Ascending aorta (tissue), 2 donors: Measurements from ENCODE around the gene CD68. TPM values are rescaled to one million over a fixed set of nuclear protein-coding genes. Genes with fewer than 3 reads are reported as not detected.

Source experiments
- DNase-seq, 2 donors: peaks; one replicate each; pipeline ENCODE4 v3.0.0-alpha.2; 2019; ENCODE audit warnings: low spot score in 2 of 2
- H3K27ac ChIP-seq, 2 donors: fragments of 200-600 bp; sonication (generic); one replicate each; pipeline ENCODE4 v1.5.1; 2016 to 2017; ENCODE audit warnings: mild to moderate bottlenecking in 1 of 2
- H3K27me3 ChIP-seq: fragments of 200-600 bp; sonication (generic); one replicate; pipeline ENCODE4 v1.5.1; 2017
- H3K36me3 ChIP-seq, 2 donors: fragments of 200-600 bp; sonication (generic); one replicate each; pipeline ENCODE4 v1.5.1; 2016
- H3K4me1 ChIP-seq, 2 donors: fragments of 200-600 bp; sonication (generic); one replicate each; pipeline ENCODE4 v1.5.1; 2016 to 2017; ENCODE audit warnings: mild to moderate bottlenecking in 1 of 2
- H3K4me3 ChIP-seq, 2 donors: fragments of 200-600 bp; sonication (generic); one replicate each; pipeline ENCODE4 v1.5.1; 2016 to 2017; ENCODE audit warnings: mild to moderate bottlenecking in 1 of 2
- H3K9me3 ChIP-seq, 2 donors: fragments of 200-600 bp; sonication (generic); one replicate each; pipeline ENCODE4 v1.5.1; 2016
- CTCF ChIP-seq, 3 experiments: fragments of 200-600 bp in 2 of 3; fragments of 450-650 bp in 1 of 3; sonication (generic) in 2 of 3; IDR thresholded peaks; one replicate each; pipeline ENCODE4 v1.5.1; 2016 to 2019; ENCODE audit warnings: antibody characterized with exemption in 3 of 3, mild to moderate bottlenecking in 1 of 3, moderate library complexity in 1 of 3
- intact Hi-C: fragments of 100-400 bp; cut with DNase I; formaldehyde crosslinking; loops from one replicate; pipeline ENCODE4 v1.15.1; 2023
- total RNA-seq: library from RNA; depleted of rRNA; stranded (reverse); fragments of >200 nt; gene quantifications from one replicate; pipeline ENCODE4 v1.1.0, GENCODE V29; 2016

CD68 gene
- total RNA-seq, 1 donor from 2014 or later: 151 TPM

GRCh38 chr17:7587420-7588151 lies 8.1 kb downstream of the CD68 start:
- Histone ChIP-seq H3K27ac (peak overlapping the region; percentile 23 to 36), H3K4me1 (peaks cover 17 to 29% of the 10 kb centered on the region in 2 donors), H3K27me3 (no peaks in the 10 kb centered on the region), H3K4me3 (peak overlapping the region in 1 of 2 donors; percentile 23), H3K9me3 (no peaks in the 10 kb centered on the region), H3K36me3 (peaks cover 14 to 16% of the 10 kb centered on the region in 2 donors)
- intact Hi-C loops: loop anchor here (2.0 to 10.0 kb wide), 3 partner anchors 27 to 587 kb away; partner anchors contain the start of genes FXR2 and TMEM107
- DNase-seq: no peak
- no peak for TF ChIP-seq CTCF (IDR thresholded peaks at IDR 0.05)

DNA sequence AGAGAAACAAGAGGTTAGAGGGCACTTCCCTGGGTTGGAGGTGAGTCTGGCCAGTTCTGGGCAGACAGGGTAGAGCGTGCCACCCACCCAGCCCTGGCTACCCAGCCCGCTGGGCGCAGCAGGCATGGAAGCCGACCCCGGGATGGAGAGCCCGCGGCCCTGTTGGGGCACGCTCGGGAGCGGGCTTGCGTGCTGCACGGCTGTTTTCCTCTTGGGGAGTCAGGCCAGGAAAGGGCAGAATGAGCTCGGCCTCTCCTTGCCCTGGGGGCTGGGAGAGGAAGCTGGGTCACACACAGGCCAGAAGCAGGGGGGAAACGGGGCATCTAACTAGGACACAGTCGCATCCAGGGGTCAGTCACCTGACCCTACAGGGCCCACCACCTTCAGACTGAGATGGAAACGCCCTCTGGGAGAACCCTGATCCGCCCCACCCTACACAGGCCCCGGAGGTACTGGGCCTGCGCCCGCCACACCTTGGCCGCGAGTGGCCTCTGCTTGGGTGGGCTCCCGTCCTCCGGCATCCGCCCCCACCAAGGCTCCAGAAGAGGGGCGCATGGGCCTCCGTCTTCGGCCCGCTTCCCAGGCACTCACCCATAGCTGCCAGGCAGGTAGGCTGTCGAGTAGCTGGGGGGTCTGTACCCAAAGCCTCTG lies 9.2 kb downstream of the CD68 start:
- no peak for DNase-seq
- Histone ChIP-seq H3K4me1 (peaks cover 10 to 22% of the 10 kb centered on the region in 2 donors), H3K27ac (peak overlapping the region; percentile 23 to 60), H3K4me3 (peak overlapping the region; percentile 54 to 67), H3K9me3 (no peaks in the 10 kb centered on the region), H3K36me3 (peaks cover 25 to 27% of the 10 kb centered on the region in 2 donors), H3K27me3 (no peaks in the 10 kb centered on the region)
- intact Hi-C loops: loop anchor here (2.0 to 10.0 kb wide), 3 partner anchors 26 to 586 kb away; partner anchors contain the start of genes FXR2 and TMEM107
- no peak for TF ChIP-seq CTCF (IDR thresholded peaks at IDR 0.05)

DNA sequence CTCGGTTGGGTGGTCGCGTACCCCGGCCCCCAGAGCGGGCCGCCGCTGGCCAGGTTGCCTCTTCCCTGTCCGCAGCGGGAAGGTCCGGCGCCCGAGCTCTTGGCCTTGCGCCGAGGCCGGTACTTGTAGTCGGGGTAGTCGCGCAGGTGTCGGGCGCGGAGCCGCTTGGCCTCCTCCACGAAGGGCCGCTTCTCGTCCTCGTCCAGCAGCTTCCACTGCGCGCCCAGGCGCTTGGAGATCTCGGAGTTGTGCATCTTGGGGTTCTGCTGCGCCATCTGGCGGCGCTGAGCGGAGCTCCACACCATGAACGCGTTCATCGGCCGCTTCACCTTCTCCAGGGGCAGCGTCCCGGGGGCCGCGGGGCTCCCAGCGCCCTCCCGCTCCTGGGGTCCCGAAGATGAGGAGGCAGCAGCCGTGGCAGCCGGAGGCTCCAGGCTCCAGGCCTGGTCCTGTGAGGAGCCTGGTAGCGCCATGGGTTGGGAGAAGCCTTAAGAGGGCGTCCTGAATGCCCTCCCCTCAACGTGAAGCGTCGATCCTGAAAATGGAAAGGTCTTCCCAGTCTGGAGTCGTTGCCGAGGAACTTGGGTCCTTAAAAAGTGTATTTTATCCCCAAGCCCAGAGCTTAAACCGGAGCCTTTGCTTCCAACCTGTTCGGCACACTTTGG lies 9.9 kb downstream of the CD68 start:
- Histone ChIP-seq H3K4me3 (peak overlapping the region; percentile 54 to 67), H3K36me3 (peaks cover 32 to 34% of the 10 kb centered on the region in 2 donors), H3K27me3 (no peaks in the 10 kb centered on the region), H3K27ac (peak overlapping the region; percentile 23 to 60), H3K9me3 (no peaks in the 10 kb centered on the region), H3K4me1 (peaks cover 8 to 18% of the 10 kb centered on the region in 2 donors)
- DNase-seq: peak; percentile 45 to 92
- peak; percentile 89 to 95 (median 93) for TF ChIP-seq CTCF (IDR thresholded peaks at IDR 0.05)
- intact Hi-C loops: loop anchor here (2.0 to 10.0 kb wide), 3 partner anchors 25 to 585 kb away; partner anchors contain the start of genes FXR2 and TMEM107

DNA sequence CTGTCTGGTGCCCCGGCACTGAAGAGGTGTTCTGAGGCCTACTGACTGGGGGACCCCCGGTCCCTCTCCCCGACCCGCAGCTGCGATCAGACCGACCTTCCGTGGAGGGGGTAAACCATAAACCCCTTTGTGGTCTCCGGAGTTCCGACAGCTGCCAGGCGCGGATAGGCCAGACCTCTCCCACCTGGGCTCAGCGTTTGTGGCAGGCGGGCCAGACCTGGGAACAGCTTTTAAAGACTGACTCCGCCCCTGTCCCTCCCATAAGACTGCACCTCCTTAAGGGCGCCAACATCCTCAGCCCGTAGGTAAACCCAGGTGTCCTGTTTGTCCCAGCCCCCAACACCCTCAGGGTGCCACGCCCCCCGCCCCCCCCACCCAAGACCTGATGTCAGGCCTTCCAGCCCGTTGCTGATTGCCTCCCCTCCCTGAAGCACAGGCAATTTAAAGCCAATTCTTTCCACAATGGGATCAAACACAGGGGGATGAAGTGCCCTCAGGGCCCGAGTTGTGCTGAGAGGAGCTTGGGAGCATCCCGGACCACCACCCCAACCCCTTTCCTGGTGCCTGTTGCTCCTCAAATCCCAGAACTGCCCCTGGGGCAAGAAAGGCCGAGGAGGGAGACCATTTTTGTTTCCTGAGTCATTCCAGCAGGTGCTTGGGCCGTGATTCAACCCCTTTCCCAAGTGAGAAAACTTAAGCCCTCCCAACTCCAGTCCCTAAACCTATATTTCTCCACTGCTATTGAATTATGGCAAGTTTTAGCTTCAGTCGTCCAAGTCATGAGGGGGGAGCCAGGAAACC lies 10.7 kb downstream of the CD68 start, which contains the start of gene SOX15:
Gene SOX15, minus strand, starts transcription at position 204 of the 801 bp plus-strand sequence. CDS start 418 bp downstream, outside the sequence.
- Histone ChIP-seq H3K27me3 (no peaks in the 10 kb centered on the region), H3K4me3 (peak within 1 kb of the TSS; percentile 54 to 67), H3K36me3 (peaks cover 40 to 41% of the 10 kb centered on the region in 2 donors), H3K4me1 (peaks cover 5 to 15% of the 10 kb centered on the region in 2 donors), H3K27ac (peak within 1 kb of the TSS; percentile 23 to 60), H3K9me3 (no peaks in the 10 kb centered on the region)
- no peak for TF ChIP-seq CTCF (IDR thresholded peaks at IDR 0.05)
- no peak for DNase-seq
- intact Hi-C loops: loop anchor here (2.0 to 10.0 kb wide), 3 partner anchors 25 to 585 kb away; partner anchors contain the start of genes FXR2 and TMEM107

DNA sequence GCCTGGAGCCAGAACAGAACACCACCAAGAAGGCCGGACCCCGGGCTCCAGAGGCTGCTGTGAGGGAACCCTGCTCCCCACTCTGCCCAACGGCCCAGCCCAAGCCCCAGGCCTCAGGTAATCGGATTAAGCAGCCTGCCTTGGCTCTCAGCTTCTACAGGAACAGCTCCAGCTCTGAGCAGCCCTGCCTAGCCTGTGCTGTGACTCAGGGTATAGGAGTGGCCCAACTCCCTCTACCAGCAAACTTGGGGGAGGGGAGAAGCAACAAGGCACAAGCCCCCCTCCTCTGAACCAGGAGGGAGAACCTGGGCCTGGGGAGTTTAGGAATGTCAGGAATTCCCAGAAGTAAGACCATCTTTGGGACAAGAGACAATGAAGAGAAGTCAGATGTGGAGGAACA lies 11.3 kb downstream of the CD68 start:
- Histone ChIP-seq H3K27ac (no peak overlapping the region), H3K4me1 (peaks cover 5 to 15% of the 10 kb centered on the region in 2 donors), H3K9me3 (no peaks in the 10 kb centered on the region), H3K36me3 (peaks cover 46 to 48% of the 10 kb centered on the region in 2 donors), H3K4me3 (no peak overlapping the region), H3K27me3 (no peaks in the 10 kb centered on the region)
- intact Hi-C loops: no loop called here
- no peak for DNase-seq
- no peak for TF ChIP-seq CTCF (IDR thresholded peaks at IDR 0.05)
